GM23338 (cell line): ENCODE measurements around the gene ZNF76. TPM values are rescaled to one million over a fixed set of nuclear protein-coding genes. Genes with fewer than 3 reads are reported as not detected.

Experiments
- ATAC-seq: fragments of 200-7000 bp; cut with Tn5 transposase; 3 replicates; pipeline ENCODE4 v1.9.1; 2020
- DNase-seq: peaks from one replicate; pipeline ENCODE4 v3.0.0-alpha.2; 2015; ENCODE audit warnings: low spot score
- H2AFZ ChIP-seq: fragments of 200-600 bp; sonication (generic); 2 replicates; pipeline ENCODE4 v1.8.0; 2016; ENCODE audit warnings: antibody characterized with exemption, mild to moderate bottlenecking, moderate library complexity
- H3F3A ChIP-seq: fragments of 200-600 bp; sonication (generic); replicated peaks from 2 replicates; pipeline ENCODE4 v1.8.0; 2017; ENCODE audit warnings: antibody characterized with exemption, mixed run types, low read depth
- H3K27ac ChIP-seq: fragments of 200-600 bp; sonication (generic); 2 replicates; pipeline ENCODE4 v1.6.1; 2016; ENCODE audit warnings: low read depth
- H3K27me3 ChIP-seq: fragments of 200-600 bp; sonication (generic); 2 replicates; pipeline ENCODE4 v1.8.0; 2016; ENCODE audit warnings: mild to moderate bottlenecking, mixed run types, moderate library complexity; ENCODE audit not compliant: insufficient read depth
- H3K36me3 ChIP-seq: fragments of 200-600 bp; sonication (generic); 2 replicates; pipeline ENCODE4 v1.8.0; 2016; ENCODE audit warnings: mild to moderate bottlenecking; ENCODE audit not compliant: insufficient read depth
- H3K4me1 ChIP-seq: fragments of 200-600 bp; sonication (generic); 2 replicates; pipeline ENCODE4 v1.8.0; 2016; ENCODE audit warnings: mild to moderate bottlenecking, moderate library complexity; ENCODE audit not compliant: insufficient read depth
- H3K4me2 ChIP-seq: fragments of 200-600 bp; sonication (generic); 2 replicates; pipeline ENCODE4 v1.7.1; 2017; ENCODE audit warnings: mixed run types
- H3K4me3 ChIP-seq: fragments of 200-600 bp; sonication (generic); 2 replicates; pipeline ENCODE4 v1.6.1; 2016; ENCODE audit warnings: mixed run types
- H3K79me2 ChIP-seq: fragments of 200-600 bp; sonication (generic); replicated peaks from 2 replicates; pipeline ENCODE4 v1.8.0; 2017; ENCODE audit warnings: mild to moderate bottlenecking; ENCODE audit not compliant: insufficient read depth
- H3K9me2 ChIP-seq: fragments of 200-600 bp; sonication (generic); 2 replicates; pipeline ENCODE4 v1.8.0; 2017; ENCODE audit not compliant: insufficient read depth
- H4K20me1 ChIP-seq: fragments of 200-600 bp; sonication (generic); replicated peaks from 2 replicates; pipeline ENCODE4 v1.8.0; 2017; ENCODE audit warnings: mild to moderate bottlenecking; ENCODE audit not compliant: insufficient read depth
- H3K27ac Mint-ChIP-seq: 2 replicates; pipeline ENCODE4 v1.8.0; 2020; ENCODE audit warnings: inconsistent platforms, mild to moderate bottlenecking, moderate library complexity, mixed read lengths
- H3K27me3 Mint-ChIP-seq: 3 replicates; pipeline ENCODE4 v1.8.0; 2022; ENCODE audit warnings: low read depth, mild to moderate bottlenecking, moderate library complexity, mixed read lengths, inconsistent platforms; ENCODE audit not compliant: insufficient read depth, poor library complexity
- H3K36me3 Mint-ChIP-seq: 3 replicates; pipeline ENCODE4 v1.8.0; 2021; ENCODE audit warnings: low read depth, mild to moderate bottlenecking, inconsistent platforms, moderate library complexity, mixed read lengths
- H3K4me1 Mint-ChIP-seq: 3 replicates; pipeline ENCODE4 v1.8.0; 2020; ENCODE audit warnings: mild to moderate bottlenecking, inconsistent platforms, mixed read lengths
- H3K4me3 Mint-ChIP-seq: 3 replicates; pipeline ENCODE4 v1.8.0; 2021; ENCODE audit warnings: moderate library complexity, mild to moderate bottlenecking, inconsistent platforms, mixed read lengths
- H3K9me3 Mint-ChIP-seq: 3 replicates; pipeline ENCODE4 v1.8.0; 2020; ENCODE audit warnings: moderate library complexity, mild to moderate bottlenecking, inconsistent platforms, mixed read lengths
- CREB1 ChIP-seq: fragments of 250-450 bp; sonication (Bioruptor Pico); IDR thresholded peaks from 2 replicates; pipeline ENCODE4 v1.5.0; 2020; ENCODE audit warnings: low read depth, mild to moderate bottlenecking, moderate library complexity
- CTCF ChIP-seq, 2 experiments: fragments of 200-600 bp in 1 of 2; sonication (generic) in 1 of 2; conservative IDR thresholded peaks; 2 replicates each; pipeline versions ENCODE4 v1.5.1 to v1.6.1; 2016 to 2017; ENCODE audit warnings: antibody characterized with exemption in 2 of 2, low read depth in 2 of 2, mild to moderate bottlenecking in 2 of 2, moderate library complexity in 1 of 2
- EZH2 ChIP-seq: fragments of 200-600 bp; sonication (generic); IDR thresholded peaks from one replicate; pipeline ENCODE4 v1.8.0; 2017; ENCODE audit warnings: antibody characterized with exemption, mild to moderate bottlenecking, low read depth; ENCODE audit not compliant: unreplicated experiment
- EZH2phosphoT487 ChIP-seq: fragments of 200-600 bp; sonication (generic); IDR thresholded peaks from one replicate; pipeline ENCODE4 v1.8.1; 2018; ENCODE audit warnings: antibody characterized with exemption; ENCODE audit not compliant: unreplicated experiment
- NANOG ChIP-seq: IDR thresholded peaks from 2 replicates; pipeline ENCODE4 v1.6.1; 2016; ENCODE audit warnings: antibody characterized with exemption, borderline replicate concordance
- POLR2AphosphoS5 ChIP-seq: IDR thresholded peaks from 2 replicates; pipeline ENCODE4 v1.6.1; 2016; ENCODE audit warnings: antibody characterized with exemption, low read depth
- STAT1 ChIP-seq: IDR thresholded peaks from one replicate; pipeline ENCODE4 v1.6.1; 2016; ENCODE audit warnings: antibody characterized with exemption; ENCODE audit not compliant: unreplicated experiment
- ZNF114 ChIP-seq: fragments of 250-450 bp; sonication (Bioruptor Pico); IDR thresholded peaks from 2 replicates; pipeline ENCODE4 v1.5.0; 2020; ENCODE audit warnings: mild to moderate bottlenecking, moderate library complexity
- polyA plus RNA-seq: library from polyadenylated mRNA; unstranded; fragments of >200 nt; fragmentation: Nextera tagmentation; extraction: Ambion mirVana; gene quantifications from 2 replicates; pipeline ENCODE4 v1.2.1, GENCODE V29; 2016
- total RNA-seq: library from RNA; depleted of rRNA; stranded (reverse); fragments of >200 nt; shearing (Covaris generic); gene quantifications from 2 replicates; pipeline ENCODE4 v1.2.3, GENCODE V29; 2014
- TF ChIP-seq, protein P1 (sequence below): IDR thresholded peaks from 2 replicates; pipeline ENCODE4 v1.6.1; 2016; ENCODE audit warnings: antibody characterized with exemption

ZNF76 gene
- total and polyA plus RNA-seq, 2 experiments from 2014 or later = 12.5 to 18.8 TPM

DNA sequence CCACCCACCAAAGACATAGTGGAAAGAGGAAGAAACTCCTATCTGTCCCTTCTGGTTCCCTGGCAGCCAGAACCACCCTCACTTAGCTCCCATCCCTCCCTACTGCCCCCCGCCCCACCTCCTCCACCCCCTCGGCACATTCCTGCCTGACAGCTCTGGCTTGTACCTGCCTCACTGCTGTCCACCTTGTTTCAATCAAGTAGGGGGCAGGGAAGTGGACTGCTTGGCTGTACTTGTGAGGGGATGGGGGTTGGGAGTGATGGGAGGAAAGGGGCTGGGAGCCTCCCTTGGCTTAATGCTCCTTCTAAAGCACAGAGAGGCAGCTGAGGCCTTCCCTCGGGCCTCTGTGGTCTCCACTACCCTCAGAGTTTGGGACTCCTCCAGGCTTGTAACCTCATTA, 22.1 kb upstream of the ZNF76 start:
- no peak for ATAC-seq
- Histone ChIP-seq H3K79me2 (no peaks in the 10 kb centered on the region), H3K27ac (no peak overlapping the region), H3F3A (no peaks in the 10 kb centered on the region), H3K4me2 (peak overlapping the region; percentile 55; the same call in 1 of the 2 replicates), H3K4me1 (peaks cover 39% of the 10 kb centered on the region), H3K4me3 (no peak overlapping the region), H4K20me1 (peaks cover 23% of the 10 kb centered on the region), H3K27me3 (peaks cover 50% of the 10 kb centered on the region), H3K9me2 (no peaks in the 10 kb centered on the region), H2AFZ (no peak overlapping the region), H3K36me3 (no peaks in the 10 kb centered on the region)
- Mint-ChIP-seq H3K4me3 (no peak overlapping the region; the same call in 2 of the 3 replicates), H3K4me1 (peaks cover 58% of the 10 kb centered on the region), H3K27me3 (peaks cover 43% of the 10 kb centered on the region), H3K27ac (no peak overlapping the region), H3K9me3 (peaks cover 24% of the 10 kb centered on the region), H3K36me3 (peaks cover 28% of the 10 kb centered on the region)
- TF ChIP-seq POLR2AphosphoS5 = no peak
- TF ChIP-seq, protein P1, sequence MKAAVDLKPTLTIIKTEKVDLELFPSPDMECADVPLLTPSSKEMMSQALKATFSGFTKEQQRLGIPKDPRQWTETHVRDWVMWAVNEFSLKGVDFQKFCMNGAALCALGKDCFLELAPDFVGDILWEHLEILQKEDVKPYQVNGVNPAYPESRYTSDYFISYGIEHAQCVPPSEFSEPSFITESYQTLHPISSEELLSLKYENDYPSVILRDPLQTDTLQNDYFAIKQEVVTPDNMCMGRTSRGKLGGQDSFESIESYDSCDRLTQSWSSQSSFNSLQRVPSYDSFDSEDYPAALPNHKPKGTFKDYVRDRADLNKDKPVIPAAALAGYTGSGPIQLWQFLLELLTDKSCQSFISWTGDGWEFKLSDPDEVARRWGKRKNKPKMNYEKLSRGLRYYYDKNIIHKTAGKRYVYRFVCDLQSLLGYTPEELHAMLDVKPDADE = no peak
- no peak for TF ChIP-seq EZH2
- TF ChIP-seq STAT1 = no peak
- DNase-seq = no peak

DNA sequence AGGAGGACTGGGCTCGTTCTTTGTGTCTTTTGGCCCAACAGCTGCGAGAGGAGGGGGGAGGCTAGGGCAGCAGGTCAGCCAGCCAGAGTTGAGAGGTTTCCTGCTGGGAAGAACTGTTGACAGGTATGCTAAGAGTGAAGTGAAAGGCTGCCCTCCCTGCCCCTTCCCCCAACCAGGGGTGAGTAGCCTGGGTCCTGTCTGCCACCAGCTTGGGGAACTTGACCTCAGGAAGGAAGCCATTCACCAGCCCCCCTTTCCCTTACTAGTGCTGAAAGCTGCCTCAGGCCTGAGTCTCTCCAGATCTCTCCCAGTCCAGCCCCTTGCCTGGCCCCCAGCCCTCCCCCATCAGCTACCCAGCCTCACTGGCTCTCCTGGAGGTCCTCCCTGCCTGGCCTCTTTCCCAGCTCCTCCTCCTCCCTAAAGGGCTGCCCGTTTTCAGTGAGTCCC, 20.7 kb upstream of the ZNF76 start:
- H3K27me3 ChIP-seq = peaks cover 48% of the 10 kb centered on the region
- TF ChIP-seq NANOG (no peak; the same call in 1 of the 2 replicates), POLR2AphosphoS5 (peak; percentile 38; the same call in 1 of the 2 replicates)
- peak; percentile 81 for ATAC-seq
- H3F3A ChIP-seq = no peaks in the 10 kb centered on the region
- DNase-seq = peak; percentile 90
- no peaks in the 10 kb centered on the region for H3K79me2 ChIP-seq
- peaks cover 23% of the 10 kb centered on the region for H4K20me1 ChIP-seq
- peaks cover 24% of the 10 kb centered on the region for H3K9me3 Mint-ChIP-seq
- peak overlapping the region; percentile 33; the same call in 2 of the 3 replicates for H3K4me3 Mint-ChIP-seq
- H3K36me3 Mint-ChIP-seq = peaks cover 25% of the 10 kb centered on the region
- no peaks in the 10 kb centered on the region for H3K36me3 ChIP-seq
- no peak overlapping the region for H2AFZ ChIP-seq
- no peaks in the 10 kb centered on the region for H3K9me2 ChIP-seq
- peaks cover 46% of the 10 kb centered on the region for H3K27me3 Mint-ChIP-seq
- peak overlapping the region; percentile 48 for H3K4me2 ChIP-seq
- no peak overlapping the region for H3K27ac ChIP-seq
- H3K4me1 ChIP-seq = peaks cover 39% of the 10 kb centered on the region
- no peak overlapping the region for H3K4me3 ChIP-seq
- H3K27ac Mint-ChIP-seq = no peak overlapping the region
- peaks cover 58% of the 10 kb centered on the region for H3K4me1 Mint-ChIP-seq

DNA sequence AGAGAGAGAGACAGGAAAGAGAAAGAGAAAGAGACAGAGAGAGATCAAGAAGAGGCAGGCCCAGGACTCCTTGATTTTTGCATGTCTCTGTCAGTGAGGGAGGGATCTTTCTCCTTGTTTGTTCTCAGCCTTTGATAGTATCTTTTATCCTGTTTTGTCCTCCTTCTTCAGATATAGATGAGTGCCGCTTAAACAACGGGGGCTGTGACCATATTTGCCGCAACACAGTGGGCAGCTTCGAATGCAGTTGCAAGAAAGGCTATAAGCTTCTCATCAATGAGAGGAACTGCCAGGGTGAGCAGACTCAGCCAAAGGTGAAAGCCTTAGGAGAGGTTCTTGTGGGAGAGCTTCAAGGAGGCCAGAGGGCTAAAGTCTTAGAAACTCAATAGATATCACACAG, 20.0 kb upstream of the ZNF76 start:
- H3K27ac Mint-ChIP-seq = no peak overlapping the region
- H4K20me1 ChIP-seq = peaks cover 23% of the 10 kb centered on the region
- H3K27me3 Mint-ChIP-seq = peaks cover 42% of the 10 kb centered on the region
- H3K4me3 Mint-ChIP-seq = no peak overlapping the region; the same call in 2 of the 3 replicates
- peaks cover 18% of the 10 kb centered on the region for H3K36me3 Mint-ChIP-seq
- H2AFZ ChIP-seq = no peak overlapping the region
- no peak overlapping the region for H3K4me3 ChIP-seq
- peaks cover 58% of the 10 kb centered on the region for H3K4me1 Mint-ChIP-seq
- peaks cover 44% of the 10 kb centered on the region for H3K27me3 ChIP-seq
- no peaks in the 10 kb centered on the region for H3F3A ChIP-seq
- ATAC-seq (no peak), DNase-seq (no peak)
- H3K4me2 ChIP-seq = peak overlapping the region; percentile 48; the same call in 1 of the 2 replicates
- no peak overlapping the region for H3K27ac ChIP-seq
- H3K9me3 Mint-ChIP-seq = peaks cover 18% of the 10 kb centered on the region
- no peaks in the 10 kb centered on the region for H3K79me2 ChIP-seq
- no peaks in the 10 kb centered on the region for H3K9me2 ChIP-seq
- H3K4me1 ChIP-seq = peaks cover 39% of the 10 kb centered on the region
- H3K36me3 ChIP-seq = no peaks in the 10 kb centered on the region
- TF ChIP-seq, protein P1 = no peak
- TF ChIP-seq CTCF (conservative IDR thresholded peaks at IDR 0.05; ENCODE audit: low read depth in 2 of 2) = no peak
- TF ChIP-seq CREB1 (CRISPR knock-in tag) = no peak
- no peak for TF ChIP-seq EZH2phosphoT487
- no peak for TF ChIP-seq ZNF114 (CRISPR knock-in tag)
